Lower leg skin (tissue), 3 donors: Measurements from ENCODE around the gene FAM53B.

Experiments used
- POLR2A ChIP-seq, 2 donors: fragments of 450-650 bp; IDR thresholded peaks; one replicate each; pipeline ENCODE4 v1.6.1; 2016 to 2017; ENCODE audit warnings: antibody characterized with exemption in 2 of 2, mild to moderate bottlenecking in 1 of 2, moderate library complexity in 1 of 2
- TF ChIP-seq, protein P1 (sequence below), 3 donors: fragments of 450-650 bp; IDR thresholded peaks; one replicate each; pipeline ENCODE4 v1.5.1; 2016; ENCODE audit warnings: antibody characterized with exemption in 3 of 3, mild to moderate bottlenecking in 3 of 3, moderate library complexity in 2 of 3

DNA sequence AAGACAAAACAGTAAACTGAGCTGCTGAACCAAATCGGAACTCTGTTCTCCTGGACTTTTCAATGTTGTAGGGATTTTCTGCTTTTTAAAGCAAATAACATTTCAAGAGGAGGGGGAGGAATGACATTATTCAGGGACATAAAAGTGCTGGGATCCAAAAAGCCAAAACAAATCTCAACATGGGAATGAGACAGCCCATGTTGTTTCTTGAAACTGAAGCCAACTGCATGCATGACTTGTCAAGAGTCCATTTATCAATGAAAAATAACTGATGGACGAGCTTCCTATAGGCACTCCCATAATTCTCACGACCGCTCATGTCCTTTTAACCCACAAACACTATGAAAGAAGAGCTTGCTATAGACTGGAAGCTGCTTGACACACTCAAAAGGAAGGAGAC is 27.8 kb downstream of the FAM53B start:
- TF ChIP-seq, protein P1, sequence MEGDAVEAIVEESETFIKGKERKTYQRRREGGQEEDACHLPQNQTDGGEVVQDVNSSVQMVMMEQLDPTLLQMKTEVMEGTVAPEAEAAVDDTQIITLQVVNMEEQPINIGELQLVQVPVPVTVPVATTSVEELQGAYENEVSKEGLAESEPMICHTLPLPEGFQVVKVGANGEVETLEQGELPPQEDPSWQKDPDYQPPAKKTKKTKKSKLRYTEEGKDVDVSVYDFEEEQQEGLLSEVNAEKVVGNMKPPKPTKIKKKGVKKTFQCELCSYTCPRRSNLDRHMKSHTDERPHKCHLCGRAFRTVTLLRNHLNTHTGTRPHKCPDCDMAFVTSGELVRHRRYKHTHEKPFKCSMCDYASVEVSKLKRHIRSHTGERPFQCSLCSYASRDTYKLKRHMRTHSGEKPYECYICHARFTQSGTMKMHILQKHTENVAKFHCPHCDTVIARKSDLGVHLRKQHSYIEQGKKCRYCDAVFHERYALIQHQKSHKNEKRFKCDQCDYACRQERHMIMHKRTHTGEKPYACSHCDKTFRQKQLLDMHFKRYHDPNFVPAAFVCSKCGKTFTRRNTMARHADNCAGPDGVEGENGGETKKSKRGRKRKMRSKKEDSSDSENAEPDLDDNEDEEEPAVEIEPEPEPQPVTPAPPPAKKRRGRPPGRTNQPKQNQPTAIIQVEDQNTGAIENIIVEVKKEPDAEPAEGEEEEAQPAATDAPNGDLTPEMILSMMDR (IDR thresholded peaks at IDR 0.05), result no peak
- TF ChIP-seq POLR2A (IDR thresholded peaks at IDR 0.05), result no peak
